GM19193 (cell line): ENCODE data around the gene KHSRP.

Experiments
- POLR2A ChIP-seq: IDR thresholded peaks from 4 replicates; pipeline ENCODE4 v1.6.1; 2011; ENCODE audit not compliant: insufficient read depth, insufficient read length; ENCODE audit errors: extremely low read depth

Gene KHSRP

DNA sequence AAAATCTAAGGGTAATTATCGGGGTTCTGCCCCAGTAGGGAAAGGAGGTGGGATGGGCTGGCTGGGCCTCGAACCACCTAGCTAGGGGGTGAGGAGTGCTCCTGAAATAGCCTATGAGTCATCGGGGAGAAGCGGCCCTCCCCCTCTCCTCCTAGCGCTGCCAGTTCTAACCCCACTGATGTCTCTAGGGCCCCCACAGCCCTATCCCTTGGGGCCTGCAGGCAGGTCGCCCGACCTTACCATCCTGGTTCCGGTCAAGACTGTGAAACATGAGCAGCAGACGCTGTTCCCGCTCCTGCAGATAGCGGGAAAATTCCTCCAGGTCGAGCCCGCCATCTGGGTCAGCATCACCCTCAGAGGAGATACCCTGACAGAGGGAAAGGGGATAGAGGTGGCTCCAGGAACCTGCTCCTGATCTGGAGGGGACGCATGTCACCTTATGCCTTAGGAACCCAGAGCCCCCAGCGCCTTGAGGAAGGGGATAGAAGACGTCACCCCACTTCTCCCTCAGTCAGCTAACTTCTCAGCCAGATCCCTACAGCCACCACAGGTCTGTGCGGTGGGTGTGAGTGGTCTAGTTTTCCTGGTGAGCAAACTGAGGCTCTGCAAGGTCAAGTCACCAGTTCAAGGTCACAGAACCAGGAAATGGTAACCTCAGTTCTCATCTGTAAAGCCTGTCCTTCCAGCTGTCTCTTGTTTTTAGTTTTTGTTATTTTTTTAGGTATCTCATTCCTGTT, 33.5 kb upstream of the KHSRP start:
- TF ChIP-seq POLR2A = peak; percentile 22

DNA sequence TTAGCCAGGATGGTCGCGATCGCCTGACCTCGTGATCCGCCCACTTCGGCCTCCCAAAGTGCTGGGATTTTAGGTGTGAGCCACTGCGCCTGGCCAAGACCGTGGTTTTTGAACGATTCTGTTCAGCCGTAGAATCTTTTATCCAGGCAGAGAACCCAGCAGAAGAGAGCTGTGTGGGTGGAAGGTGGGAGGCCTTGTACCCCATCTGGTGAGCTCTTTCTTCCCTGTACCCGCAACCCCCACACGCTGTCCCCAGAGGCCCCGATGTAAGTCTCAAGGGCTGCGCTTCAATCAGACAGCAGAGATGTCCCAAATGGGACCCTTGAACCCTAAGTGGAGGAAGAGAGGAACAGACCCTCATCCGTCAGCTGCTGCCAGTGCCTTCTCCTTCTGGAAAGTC, 31.3 kb upstream of the KHSRP start:
- TF ChIP-seq POLR2A = no peak

DNA sequence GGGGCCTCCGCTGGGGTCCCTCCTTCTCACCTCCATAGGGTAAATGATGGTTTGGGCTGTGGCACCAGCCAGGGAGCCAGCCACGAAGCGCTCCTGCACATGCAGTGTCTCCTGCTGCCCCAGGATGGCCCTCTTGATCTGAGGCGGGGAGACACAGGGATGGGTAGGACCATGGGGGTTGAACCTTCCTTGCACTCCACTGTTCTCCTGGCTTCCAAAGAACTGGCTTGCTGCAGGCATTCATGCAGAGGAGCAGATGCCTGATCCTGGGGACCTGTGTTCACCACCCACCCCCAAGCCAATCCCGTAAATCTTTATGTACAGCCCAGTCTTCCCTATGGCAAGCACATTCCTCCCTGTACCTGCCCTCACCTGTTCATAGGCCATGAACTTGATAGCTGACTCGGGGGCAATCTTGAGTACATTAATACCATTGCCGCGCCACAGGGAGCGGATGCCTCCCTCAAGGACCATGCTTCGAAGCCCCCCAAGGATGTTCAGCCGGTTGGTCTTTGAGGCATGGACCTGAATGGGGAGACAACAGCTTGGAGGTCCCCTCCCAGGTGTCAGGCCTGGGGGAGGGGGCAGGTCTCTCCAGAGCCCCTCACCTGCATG, 29.4 kb upstream of the KHSRP start:
- TF ChIP-seq POLR2A = no peak

DNA sequence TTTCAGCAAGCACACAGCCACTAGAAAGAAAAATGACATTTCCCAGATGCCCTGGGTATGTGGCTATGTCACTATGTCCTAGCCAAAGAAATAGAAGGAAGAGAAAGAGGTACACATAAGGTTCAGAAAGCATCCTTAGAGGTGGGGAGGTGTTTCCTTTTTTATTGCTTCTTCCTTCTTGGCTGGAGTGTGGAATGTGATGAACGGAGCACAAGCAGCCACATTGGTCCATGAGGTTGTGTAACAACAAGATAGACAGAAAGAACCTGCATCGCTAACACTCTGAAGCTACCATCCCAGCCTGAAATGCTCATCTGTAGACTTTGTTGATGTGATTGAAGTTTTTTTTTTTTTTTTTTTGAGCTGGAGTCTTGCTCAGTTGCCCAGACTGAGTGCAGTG, 28.3 kb upstream of the KHSRP start:
- no peak for TF ChIP-seq POLR2A

DNA sequence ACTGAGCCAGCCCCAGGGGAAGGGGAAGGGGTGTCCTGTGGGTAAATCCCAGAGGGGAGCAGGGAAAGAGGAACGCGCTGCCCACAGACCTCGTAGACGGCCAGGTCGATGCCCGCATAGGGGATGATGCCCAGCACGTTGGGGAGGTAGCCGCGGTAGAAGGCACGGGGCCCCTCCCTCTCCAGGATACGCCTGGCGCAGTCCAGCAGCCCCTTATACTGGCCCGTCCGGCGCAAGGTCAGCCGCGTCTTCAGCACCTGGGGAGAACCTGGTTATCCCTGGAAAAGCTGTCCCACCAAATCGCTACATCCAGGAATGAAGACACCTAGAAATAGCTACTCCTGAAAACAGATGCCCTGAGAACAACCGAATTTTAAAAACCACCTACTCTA, 27.6 kb upstream of the KHSRP start:
- no peak for TF ChIP-seq POLR2A

DNA sequence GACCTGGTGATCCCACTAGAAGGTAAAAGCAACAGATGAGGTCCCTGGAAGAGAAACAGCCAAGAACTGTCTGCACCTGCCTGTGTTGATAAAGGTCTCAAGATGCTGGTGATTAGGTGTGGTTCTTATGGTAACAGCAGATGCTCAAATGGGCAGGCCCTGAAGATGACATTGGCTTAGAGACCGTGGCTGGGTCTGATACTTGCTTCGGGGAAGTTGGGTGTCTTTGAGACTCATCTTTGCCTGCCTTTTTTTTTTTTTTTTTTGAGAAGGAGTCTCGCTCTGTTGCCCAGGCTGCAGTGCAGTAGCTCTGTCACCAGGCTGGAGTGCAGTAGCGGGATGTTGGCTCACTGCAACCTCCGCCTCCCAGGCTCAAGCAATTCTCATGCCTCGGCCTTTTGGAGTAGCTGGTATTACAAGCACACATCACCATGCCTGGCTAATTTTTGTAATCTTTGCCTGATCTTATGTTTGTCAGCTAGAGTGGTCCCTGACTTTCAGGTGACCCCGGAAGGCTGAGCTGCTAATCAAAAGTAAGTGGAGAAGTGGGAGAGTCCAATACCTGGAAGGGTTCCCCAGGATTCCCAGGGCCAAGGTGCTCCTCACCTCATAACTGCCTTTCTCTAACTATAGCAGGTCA, 27.1 kb upstream of the KHSRP start:
- no peak for TF ChIP-seq POLR2A

DNA sequence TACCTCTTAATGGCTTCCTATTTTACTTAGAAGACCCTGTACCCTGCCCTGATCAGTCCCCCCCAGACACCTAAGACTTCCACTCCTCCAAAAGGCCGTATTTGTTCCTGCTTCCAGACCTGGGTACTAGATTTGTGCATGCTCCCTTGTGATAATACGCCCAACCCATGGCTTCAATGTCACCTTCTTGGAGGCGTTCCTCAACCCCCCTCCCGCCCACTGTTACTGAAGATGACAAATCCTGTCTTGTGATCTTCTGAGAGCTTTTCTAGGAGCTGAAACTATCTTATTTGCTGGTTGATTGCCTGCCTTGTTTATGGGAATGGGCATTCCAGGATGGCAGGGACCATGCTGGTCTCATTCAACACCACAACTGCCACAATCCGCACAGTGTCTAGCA, 25.6 kb upstream of the KHSRP start:
- no peak for TF ChIP-seq POLR2A

DNA sequence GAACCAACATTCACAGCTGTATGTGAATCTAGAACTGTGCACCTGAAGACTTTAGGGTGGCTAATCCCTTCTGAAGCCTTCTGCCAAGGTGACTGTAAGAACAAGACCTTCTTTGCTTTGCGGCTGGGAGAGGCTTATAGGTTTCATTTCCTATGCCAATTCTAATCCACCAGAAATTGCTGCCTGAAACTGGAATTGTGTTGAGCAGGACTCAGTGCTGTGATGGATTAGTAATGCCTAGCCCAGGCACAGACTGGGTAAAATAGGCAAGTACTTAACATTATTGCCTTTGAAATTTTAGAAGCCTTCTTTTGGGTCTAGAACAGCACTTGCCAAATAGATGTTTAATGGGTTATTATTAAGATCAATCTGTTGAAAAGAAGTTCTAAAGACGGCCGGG, 23.4 kb upstream of the KHSRP start:
- TF ChIP-seq POLR2A = no peak

DNA sequence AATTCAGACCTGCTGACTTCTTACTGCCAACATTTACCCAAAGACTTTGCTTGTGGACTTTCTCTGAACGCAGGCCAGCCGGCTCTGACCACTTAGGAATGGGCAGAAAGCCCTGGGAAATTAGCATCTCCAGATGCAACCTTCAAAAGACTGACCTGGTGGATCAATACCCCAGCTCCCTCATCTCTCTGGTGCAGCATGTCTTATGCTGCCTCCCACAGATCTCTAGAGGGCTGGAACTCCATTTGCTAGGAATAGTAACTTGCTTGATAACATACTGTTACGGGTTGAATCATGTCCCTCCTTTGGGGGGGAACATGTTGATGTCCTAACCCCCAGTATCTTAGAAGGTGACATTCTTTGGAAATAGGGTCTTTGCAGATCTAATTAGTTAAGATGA, 21.8 kb upstream of the KHSRP start:
- TF ChIP-seq POLR2A = no peak

DNA sequence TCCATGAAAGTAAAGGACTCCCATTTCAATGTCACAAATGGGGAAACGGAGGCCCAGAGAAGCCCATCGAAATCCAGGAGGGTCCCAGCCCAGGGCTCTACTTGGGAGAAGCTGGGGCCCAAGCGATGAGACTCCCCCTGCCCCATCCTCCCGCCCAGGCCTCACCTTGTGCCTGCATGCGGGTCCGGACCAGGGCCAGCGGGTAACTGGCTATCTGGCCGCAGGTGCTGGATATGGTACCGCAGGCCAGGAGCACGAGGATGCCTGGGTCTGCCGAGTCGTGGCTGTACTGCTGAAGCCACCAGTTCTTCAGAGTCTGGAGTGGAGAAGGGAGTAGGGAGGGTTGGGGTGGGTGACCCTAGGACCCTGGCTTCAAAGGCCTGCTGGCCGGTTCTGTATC, 19.4 kb upstream of the KHSRP start:
- TF ChIP-seq POLR2A = no peak

DNA sequence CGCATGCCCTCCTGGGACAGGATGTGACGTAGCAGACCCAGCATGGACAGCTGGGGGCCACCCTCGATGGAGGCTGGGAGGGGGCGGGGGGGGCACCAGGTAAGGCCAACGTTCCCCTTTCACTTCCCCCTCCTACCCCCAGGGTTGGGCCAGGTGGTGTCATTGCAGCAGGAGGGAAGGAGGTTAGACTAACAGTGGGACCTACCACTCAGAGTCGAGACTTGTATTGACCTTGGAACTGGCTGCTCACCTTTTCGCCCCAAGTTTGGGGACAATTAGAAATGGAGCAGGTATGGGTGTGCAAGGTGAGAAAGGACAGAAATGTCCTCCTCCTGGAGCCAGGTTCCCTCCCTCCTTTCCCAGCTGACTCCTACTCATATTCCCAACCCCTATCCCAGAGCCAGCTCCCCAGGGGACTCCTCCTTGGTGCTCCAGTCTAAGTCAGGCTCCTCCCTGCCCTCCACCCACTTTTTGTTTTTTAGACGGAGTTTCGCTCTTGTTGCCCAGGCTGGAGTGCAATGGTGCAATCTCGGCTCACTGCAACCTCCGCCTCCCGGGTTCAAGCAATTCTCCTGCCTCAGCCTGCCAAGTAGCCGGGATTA, 17.6 kb upstream of the KHSRP start:
- no peak for TF ChIP-seq POLR2A

DNA sequence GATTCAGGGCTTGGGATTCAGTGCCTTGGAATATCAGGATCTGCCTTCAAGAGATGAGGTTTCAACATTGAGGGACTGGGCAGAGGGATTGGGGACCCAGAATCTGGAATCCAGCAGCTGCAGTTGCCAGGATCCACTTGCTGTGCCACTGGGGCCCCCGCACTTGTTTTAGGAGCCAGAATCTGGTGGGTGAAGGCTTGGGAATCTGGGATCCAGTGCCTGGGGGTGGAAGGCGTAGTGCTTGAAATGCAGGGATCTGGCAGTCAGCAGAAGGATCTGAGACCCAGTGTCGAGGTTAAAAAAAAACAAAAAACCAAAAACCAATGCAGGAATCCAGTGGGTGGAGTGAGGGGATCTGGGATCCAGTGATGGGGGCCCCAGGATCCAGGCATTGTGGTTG, 16.3 kb upstream of the KHSRP start:
- no peak for TF ChIP-seq POLR2A

DNA sequence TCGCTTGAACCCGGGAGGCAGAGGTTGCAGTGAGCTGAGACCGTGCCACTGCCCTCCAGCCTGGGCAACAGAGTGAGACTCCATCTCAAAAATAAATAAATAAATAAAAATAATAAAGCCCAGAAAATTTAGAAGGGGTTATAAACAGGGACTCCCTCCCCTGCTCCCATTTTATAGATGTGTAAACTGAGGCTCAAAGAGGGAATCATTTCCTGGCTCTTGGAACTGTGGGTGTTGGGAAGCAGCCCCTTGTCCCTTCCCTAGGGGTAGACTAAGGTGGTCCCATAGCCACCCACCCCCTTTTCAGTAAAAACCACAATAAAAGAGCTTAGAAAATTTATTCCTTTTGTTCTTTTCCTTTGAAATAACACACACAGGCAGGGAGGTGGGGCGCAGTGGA, 15.1 kb upstream of the KHSRP start:
- no peak for TF ChIP-seq POLR2A

DNA sequence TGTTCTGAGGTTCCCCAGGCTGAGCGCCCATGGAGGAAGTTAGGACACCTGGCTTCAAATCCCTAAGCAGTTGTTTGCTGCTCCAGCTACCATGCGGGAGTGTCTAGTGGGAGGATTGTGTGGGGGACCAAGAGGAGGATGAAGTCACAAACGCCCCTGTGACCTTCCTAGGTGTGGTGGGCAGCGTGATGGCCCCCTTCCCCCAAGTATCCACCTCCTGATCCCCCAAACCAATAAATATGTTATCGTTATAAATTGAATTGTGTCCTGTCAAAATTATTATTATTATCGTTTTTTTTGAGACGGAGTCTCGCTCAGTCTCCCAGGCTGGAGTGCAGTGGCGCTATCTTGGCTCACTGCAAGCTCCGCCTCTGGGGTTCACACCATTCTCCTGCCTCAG, 9.1 kb upstream of the KHSRP start, which contains the start of gene SLC25A41:
SLC25A41 (minus strand) TSS at position 101 of the 400 bp plus-strand sequence; CDS start at position 31, 70 bp downstream.
- no peak for TF ChIP-seq POLR2A

DNA sequence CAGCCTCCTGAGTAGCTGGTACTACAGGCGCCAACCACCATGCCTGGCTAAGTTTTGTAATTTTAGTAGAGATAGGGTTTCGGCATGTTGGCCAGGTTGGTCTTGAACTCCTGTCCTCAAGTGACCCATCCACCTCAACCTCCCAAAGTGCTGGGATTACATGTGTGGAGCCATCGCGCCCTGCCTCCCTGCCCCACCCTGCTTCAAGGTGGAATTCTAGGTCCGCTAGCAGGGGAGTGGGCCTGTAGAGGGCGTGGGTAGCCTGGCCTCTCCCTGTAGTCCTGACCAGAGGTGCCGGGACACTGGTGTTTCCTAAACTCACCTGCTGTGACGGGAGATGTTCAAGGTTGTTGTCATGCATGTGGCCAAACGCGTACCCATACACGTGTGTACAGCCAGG, 8.6 kb upstream of the KHSRP start:
- no peak for TF ChIP-seq POLR2A

DNA sequence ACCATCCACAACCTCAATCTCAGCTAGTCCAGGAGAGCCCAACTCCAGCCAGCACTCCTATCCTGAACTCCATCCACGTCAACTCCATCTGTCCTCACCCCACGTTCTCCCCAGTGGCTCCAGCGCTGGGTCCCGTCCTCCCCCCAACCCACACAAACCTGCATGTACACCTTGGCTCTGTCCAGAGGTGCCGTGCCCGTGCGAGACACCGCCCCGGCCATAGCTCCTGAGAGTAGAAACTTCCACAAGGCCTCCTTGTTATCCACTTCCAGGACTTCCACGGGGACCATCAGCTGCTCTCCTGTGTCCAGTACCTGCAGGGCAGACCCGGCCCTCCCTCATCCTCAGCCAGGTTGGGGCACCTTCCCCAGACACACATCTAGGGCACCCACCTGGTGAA, 7.3 kb upstream of the KHSRP start:
- no peak for TF ChIP-seq POLR2A
